Astrocyte (in vitro differentiated cells and primary cell): ENCODE results near the gene MTHFSD. TPM values are rescaled to one million over a fixed set of nuclear protein-coding genes. Genes with fewer than 3 reads are reported as not detected.

Experiments used
- DNase-seq: peaks from one replicate; pipeline ENCODE4 v3.0.0-alpha.2; 2010; ENCODE audit warnings: low read depth
- FAIRE-seq: peaks from 2 replicates; lab custom pipeline; 2011; peaks lifted over from hg19 to GRCh38; lab: Jason Lieb, UNC
- H2AFZ ChIP-seq: 2 replicates; pipeline ENCODE4 v1.6.0; 2012; ENCODE audit warnings: low read depth, low read length, inconsistent platforms
- H3K27ac ChIP-seq: 2 replicates; pipeline ENCODE4 v1.5.1; 2011; ENCODE audit warnings: low read depth, low read length, inconsistent platforms
- H3K27me3 ChIP-seq: 2 replicates; pipeline ENCODE4 v1.6.0; 2011; ENCODE audit warnings: low read length, inconsistent platforms; ENCODE audit not compliant: insufficient read depth
- H3K36me3 ChIP-seq: 2 replicates; pipeline ENCODE4 v1.5.1; 2011; ENCODE audit warnings: low read length, inconsistent platforms; ENCODE audit not compliant: insufficient read depth
- H3K4me1 ChIP-seq: 2 replicates; pipeline ENCODE4 v1.5.1; 2011; ENCODE audit warnings: low read length, inconsistent platforms; ENCODE audit not compliant: insufficient read depth
- H3K4me2 ChIP-seq: 2 replicates; pipeline ENCODE4 v1.6.0; 2012; ENCODE audit warnings: low read length, inconsistent platforms
- H3K4me3 ChIP-seq: 2 replicates; pipeline ENCODE4 v1.5.1; 2011; ENCODE audit warnings: low read depth, mild to moderate bottlenecking, low read length, inconsistent platforms; ENCODE audit not compliant: insufficient read depth
- H3K79me2 ChIP-seq: 2 replicates; pipeline ENCODE4 v1.6.0; 2012; ENCODE audit warnings: mild to moderate bottlenecking, low read length, inconsistent platforms; ENCODE audit not compliant: insufficient read depth
- H3K9ac ChIP-seq: 2 replicates; pipeline ENCODE4 v1.6.0; 2012; ENCODE audit warnings: mild to moderate bottlenecking, low read length, inconsistent platforms
- H3K9me3 ChIP-seq: 2 replicates; pipeline ENCODE4 v1.5.1; 2012; ENCODE audit warnings: low read depth, mild to moderate bottlenecking, low read length, inconsistent platforms; ENCODE audit not compliant: insufficient read depth
- H4K20me1 ChIP-seq: 2 replicates; pipeline ENCODE4 v1.6.0; 2012; ENCODE audit warnings: low read length, inconsistent platforms; ENCODE audit not compliant: insufficient read depth
- H3K27ac Mint-ChIP-seq: one replicate; pipeline ENCODE4 v1.8.0; 2021; ENCODE audit warnings: mild to moderate bottlenecking, mixed read lengths; ENCODE audit not compliant: unreplicated experiment
- H3K27me3 Mint-ChIP-seq: one replicate; pipeline ENCODE4 v1.8.0; 2021; ENCODE audit warnings: low read depth, mixed read lengths; ENCODE audit not compliant: unreplicated experiment
- H3K36me3 Mint-ChIP-seq: one replicate; pipeline ENCODE4 v1.8.0; 2021; ENCODE audit warnings: low read depth, mixed read lengths; ENCODE audit not compliant: unreplicated experiment
- H3K4me1 Mint-ChIP-seq: one replicate; pipeline ENCODE4 v1.8.0; 2021; ENCODE audit warnings: low read depth, mixed read lengths; ENCODE audit not compliant: unreplicated experiment
- H3K4me3 Mint-ChIP-seq: one replicate; pipeline ENCODE4 v1.8.0; 2021; ENCODE audit warnings: mild to moderate bottlenecking, moderate library complexity, mixed read lengths; ENCODE audit not compliant: unreplicated experiment
- H3K9me3 Mint-ChIP-seq: one replicate; pipeline ENCODE4 v1.8.0; 2021; ENCODE audit warnings: mild to moderate bottlenecking, mixed read lengths; ENCODE audit not compliant: unreplicated experiment
- EZH2 ChIP-seq: IDR thresholded peaks from 2 replicates; pipeline ENCODE4 v1.6.1; 2012; ENCODE audit warnings: mild to moderate bottlenecking, low read length, inconsistent platforms; ENCODE audit not compliant: insufficient read depth
- total RNA-seq: library from RNA; stranded (reverse); gene quantifications from 2 replicates; pipeline ENCODE4 v1.2.1, GENCODE V29; 2021
- TF ChIP-seq, protein P1 (sequence below): IDR thresholded peaks from 2 replicates; pipeline ENCODE4 v1.5.1; 2011; ENCODE audit warnings: low read depth, mild to moderate bottlenecking, inconsistent platforms, low read length, moderate library complexity; ENCODE audit not compliant: insufficient read depth

MTHFSD gene
- total RNA-seq, 1 donor from 2014 or later: 15.6 TPM

DNA sequence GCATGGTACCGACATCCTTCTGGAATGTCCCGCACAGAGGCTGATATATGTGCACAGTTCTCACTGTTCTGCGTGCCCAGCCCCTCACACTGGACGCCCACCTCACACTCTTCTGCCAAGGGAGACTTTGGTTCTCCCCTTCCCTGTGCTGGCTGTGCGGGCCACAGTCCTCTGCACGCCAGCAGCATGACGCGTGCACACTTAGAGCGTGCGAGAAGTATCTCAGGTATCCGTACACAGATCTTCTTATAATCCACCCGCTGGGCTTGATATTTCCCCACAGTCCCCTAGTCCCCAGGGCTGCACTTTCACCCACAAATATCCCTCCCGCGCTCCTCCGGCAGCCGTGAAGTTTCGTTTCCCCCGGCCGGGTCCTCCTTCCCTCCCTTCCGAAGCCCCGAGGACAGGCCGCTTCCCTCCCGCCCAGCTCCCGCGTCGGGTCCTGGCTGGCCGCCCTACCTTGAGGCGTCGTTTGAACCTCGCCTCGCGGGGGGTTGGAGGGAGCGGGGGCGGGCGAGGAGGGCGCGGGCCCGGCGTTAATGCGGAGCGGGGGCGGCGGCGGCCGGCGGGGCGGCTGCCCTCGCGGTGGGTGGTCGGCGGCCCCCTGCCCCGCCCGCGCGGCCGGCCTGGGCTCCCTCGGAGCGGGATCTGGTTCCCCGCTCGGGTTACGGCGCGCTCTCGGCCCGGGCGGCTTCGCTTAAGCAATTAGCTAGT lies 49.7 kb downstream of the MTHFSD start:
- peak; percentile 91 for TF ChIP-seq EZH2
- TF ChIP-seq, protein P1, sequence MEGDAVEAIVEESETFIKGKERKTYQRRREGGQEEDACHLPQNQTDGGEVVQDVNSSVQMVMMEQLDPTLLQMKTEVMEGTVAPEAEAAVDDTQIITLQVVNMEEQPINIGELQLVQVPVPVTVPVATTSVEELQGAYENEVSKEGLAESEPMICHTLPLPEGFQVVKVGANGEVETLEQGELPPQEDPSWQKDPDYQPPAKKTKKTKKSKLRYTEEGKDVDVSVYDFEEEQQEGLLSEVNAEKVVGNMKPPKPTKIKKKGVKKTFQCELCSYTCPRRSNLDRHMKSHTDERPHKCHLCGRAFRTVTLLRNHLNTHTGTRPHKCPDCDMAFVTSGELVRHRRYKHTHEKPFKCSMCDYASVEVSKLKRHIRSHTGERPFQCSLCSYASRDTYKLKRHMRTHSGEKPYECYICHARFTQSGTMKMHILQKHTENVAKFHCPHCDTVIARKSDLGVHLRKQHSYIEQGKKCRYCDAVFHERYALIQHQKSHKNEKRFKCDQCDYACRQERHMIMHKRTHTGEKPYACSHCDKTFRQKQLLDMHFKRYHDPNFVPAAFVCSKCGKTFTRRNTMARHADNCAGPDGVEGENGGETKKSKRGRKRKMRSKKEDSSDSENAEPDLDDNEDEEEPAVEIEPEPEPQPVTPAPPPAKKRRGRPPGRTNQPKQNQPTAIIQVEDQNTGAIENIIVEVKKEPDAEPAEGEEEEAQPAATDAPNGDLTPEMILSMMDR: no peak
- Histone ChIP-seq H3K4me2 (peak overlapping the region; percentile 25), H3K36me3 (no peaks in the 10 kb centered on the region), H2AFZ (no peak overlapping the region), H3K9ac (no peak overlapping the region), H3K9me3 (peaks cover 9% of the 10 kb centered on the region), H3K27me3 (peaks cover 83% of the 10 kb centered on the region), H3K27ac (no peak overlapping the region), H3K4me1 (peaks cover 12% of the 10 kb centered on the region), H4K20me1 (peaks cover 41% of the 10 kb centered on the region), H3K4me3 (no peak overlapping the region), H3K79me2 (no peaks in the 10 kb centered on the region)
- H3K4me3 Mint-ChIP-seq: no peak overlapping the region
- H3K27me3 Mint-ChIP-seq: peaks cover 78% of the 10 kb centered on the region
- H3K27ac Mint-ChIP-seq: peak overlapping the region; percentile 93
- no peak for FAIRE-seq
- no peak for DNase-seq
- peaks cover 40% of the 10 kb centered on the region for H3K9me3 Mint-ChIP-seq
- peaks cover 2% of the 10 kb centered on the region for H3K36me3 Mint-ChIP-seq
- peaks cover 6% of the 10 kb centered on the region for H3K4me1 Mint-ChIP-seq

DNA sequence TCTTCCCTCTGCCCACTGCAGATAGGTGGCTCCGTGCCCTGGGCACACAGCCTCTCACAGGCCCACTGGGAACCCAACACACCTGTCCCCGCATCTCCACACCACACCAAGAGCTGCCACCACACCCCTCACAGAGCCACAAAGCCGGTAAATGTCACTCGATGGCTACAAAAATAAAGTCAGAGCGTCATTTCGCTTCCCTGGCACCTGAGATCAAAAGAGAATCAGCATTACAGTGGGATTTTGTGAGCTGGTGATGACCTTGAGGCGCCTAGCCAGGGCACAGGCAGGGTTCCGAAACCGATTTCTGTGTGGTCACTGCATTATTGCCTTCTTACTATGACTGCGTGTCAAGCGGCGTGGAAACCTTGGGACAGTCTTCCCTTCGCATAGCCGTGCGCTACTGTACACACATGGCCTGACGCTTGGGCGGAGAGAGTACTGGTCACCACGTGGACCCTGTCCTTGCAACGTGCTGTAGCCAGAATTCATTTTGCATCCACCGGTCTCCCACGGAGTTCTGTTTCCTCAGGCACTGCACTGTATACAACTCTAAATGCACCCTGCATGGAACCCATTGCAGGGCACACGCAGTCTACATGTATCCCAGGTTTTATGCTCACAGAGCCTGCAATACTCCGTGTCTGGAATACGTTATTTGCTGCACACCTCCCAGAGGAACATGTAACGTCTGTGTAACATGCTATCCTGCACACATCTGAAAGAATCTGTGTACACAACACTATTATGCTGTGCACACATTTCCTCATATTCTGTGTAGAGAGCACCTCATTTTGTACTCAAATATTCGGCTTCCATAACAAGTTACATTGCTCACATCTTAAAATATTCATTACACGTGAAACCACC lies 50.5 kb downstream of the MTHFSD start:
- peaks cover 40% of the 10 kb centered on the region for H3K9me3 Mint-ChIP-seq
- Histone ChIP-seq H3K79me2 (no peaks in the 10 kb centered on the region), H3K4me3 (no peak overlapping the region), H2AFZ (no peak overlapping the region), H3K4me2 (peak overlapping the region; percentile 25), H4K20me1 (peaks cover 41% of the 10 kb centered on the region), H3K4me1 (peaks cover 12% of the 10 kb centered on the region), H3K36me3 (no peaks in the 10 kb centered on the region), H3K9me3 (peaks cover 9% of the 10 kb centered on the region), H3K27ac (no peak overlapping the region), H3K27me3 (peaks cover 91% of the 10 kb centered on the region), H3K9ac (no peak overlapping the region)
- TF ChIP-seq EZH2: no peak
- TF ChIP-seq, protein P1: no peak
- H3K4me1 Mint-ChIP-seq: peaks cover 6% of the 10 kb centered on the region
- FAIRE-seq (no peak), DNase-seq (no peak)
- peak overlapping the region; percentile 93 for H3K27ac Mint-ChIP-seq
- peaks cover 83% of the 10 kb centered on the region for H3K27me3 Mint-ChIP-seq
- peaks cover 2% of the 10 kb centered on the region for H3K36me3 Mint-ChIP-seq
- no peak overlapping the region for H3K4me3 Mint-ChIP-seq
